Daoy (cell line): ENCODE results near the gene CNPY1. TPM values are rescaled to one million over a fixed set of nuclear protein-coding genes. Genes with fewer than 3 reads are reported as not detected.

ENCODE experiments used
- DNase-seq: peaks from one replicate; pipeline ENCODE4 v3.0.0-alpha.2; 2015; ENCODE audit warnings: low read depth
- total RNA-seq: library from RNA; depleted of rRNA; stranded (reverse); fragments of >200 nt; shearing (Covaris generic); gene quantifications from 2 replicates; pipeline ENCODE4 v1.2.3, GENCODE V29; 2014; rRNA removed

Gene CNPY1
- total RNA-seq, 1 experiment from 2014 or later = 2.7 TPM

GRCh38 chr7:155455776-155456737 is 90.3 kb downstream of the CNPY1 start:
- no peak for DNase-seq

DNA sequence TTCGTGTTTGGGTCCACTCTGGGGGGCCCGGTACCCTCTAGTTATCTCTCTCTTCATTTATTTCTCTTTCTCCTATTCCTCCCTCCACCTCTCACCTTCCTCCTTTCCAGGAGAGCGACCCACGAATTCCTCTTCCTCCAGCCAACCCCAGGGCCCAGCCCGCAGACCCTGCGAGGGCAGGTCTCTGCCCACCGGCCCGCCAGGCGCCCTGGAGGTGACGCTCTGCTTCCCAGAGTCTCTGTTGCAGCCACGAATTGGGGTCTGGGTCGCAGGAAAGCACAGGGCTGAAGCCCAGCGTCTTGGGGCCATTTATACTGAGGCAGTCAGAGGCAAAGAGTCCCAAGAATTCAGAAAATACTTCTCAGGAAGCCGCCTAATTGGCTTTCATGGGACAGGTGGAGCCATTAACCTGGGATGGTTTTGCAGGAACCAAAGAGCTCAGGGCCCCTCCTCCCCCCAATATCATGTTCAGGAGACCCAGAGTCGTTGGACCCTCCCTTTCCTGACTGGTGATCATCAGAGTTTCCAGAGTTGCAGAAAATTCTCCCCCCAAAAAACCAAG is 91.1 kb downstream of the CNPY1 start:
- no peak for DNase-seq

DNA sequence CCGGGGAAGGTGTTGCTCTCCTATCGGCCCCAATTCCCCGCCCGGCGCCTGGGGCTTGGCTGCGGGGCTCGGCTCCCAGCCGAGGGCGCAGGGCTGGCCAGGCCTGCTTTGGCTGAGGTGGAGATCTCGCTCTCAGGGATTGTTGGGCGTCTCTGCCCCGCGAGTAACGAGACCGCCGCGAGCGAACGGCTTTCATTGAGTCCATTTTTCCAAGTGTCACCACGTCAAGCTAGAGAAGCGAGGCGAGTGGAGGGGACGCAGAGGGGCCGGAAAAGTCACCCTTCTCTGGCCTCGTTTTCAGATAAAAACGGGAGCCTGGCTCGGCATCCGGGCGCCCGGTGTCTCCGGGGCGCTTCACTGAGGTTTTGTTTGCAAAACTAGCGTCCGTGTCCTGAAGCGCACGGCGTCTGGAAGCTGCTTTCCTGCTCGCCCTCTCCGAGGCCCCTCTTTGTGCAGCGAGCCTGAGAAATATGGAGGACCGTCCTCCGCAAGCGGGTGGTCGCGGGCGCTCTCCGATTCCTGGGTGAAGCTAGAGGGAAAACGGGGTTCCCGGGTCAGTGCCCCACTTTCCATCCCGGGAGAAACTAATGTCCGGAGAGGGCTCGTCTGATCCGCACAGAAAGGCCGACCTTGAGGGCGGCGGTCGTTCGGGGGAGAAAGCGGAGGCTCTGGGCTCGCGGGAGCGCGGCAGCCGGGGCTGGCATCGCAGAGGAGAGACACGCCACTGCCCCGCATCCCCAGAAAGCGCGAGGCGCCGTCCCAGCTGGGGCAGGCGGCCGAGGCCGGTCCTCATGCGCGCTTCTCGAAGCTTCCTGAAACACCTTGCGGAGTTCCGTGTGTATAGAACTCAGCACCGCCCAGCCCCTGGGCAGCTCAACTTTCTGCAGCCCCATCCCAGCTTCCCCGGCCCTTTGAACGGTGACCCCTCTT is 91.9 kb downstream of the CNPY1 start:
- peak; percentile 63 for DNase-seq

DNA sequence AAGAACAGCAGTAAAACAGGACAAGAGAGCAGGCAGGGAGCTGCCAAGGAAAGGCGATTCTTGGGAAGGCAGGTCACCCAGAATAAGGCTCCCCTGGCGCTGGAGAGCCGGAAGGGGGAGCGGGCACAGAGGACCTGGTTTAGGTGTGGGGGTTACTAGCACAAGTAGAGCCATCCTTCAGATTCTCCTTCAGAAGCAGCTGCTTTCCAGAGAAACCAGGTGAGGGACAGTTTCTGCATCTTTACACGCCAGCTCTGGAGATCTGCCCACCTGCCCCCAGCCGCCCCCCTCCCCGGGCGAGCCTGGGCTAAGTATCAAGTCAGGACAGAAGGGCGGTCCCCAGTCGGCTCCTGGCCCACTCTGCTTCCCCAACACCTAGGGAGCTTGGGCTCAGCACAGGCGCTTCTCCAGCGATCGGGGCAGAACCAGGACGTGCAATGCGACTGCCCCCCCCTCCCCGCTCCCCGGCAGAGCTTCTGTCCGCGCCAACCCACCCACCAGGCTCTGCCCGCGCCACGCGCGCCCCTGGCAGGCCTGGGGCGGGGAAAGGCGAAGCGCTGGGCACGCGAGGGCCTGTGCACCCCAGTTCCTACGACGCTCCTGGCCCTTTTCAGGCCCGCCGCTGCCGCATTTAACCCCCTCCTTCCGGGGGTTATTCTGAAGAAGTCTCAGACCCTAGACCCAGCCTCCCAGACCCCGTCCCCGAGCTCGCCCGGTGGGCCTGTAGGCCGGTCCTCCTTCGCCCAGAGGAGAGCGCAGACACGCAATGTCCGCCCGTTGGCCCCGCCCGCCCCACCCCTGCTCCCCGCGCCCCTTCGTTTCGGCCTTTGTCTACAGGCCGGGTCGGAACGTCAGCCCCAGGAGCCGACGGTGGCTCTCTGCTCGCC is 92.8 kb downstream of the CNPY1 start:
- no peak for DNase-seq

DNA sequence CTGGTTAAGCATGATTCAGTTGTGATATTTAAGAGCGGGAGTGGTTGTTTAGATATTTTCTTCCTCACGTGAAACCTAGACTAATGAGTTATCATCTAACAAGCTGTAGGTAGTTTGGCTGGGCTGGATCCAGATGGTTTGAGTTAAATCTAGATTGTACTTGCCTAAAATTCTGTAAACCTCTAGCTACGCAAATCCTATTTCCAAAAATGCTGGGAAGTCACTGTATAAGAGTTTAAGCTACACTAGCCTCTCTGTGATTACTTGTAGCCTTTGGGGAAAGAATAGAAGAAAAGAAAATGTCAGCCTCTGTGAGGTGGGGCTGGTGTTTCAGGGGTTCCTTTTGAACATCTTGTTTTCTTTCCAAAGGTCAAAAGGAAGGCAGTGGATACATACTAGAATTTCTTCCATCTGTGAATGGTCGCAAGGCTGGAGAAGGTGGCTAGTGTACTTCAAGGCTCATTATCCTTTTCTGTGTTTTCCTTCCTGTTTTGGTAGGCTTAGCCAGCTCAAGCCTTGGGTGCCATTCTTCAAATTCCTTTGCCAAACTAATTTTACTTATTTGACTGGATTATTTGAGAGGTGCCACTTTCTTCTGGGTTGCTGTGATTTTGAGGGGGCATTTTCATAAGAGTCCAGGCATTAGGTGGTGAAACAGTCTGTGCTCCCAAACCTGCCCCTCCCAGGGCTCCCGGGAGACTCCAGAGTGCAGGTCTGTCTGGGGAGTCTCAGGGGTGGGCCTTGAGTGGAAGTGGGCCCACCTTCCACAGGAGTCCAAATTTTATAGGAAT is 93.7 kb downstream of the CNPY1 start:
- DNase-seq = no peak

DNA sequence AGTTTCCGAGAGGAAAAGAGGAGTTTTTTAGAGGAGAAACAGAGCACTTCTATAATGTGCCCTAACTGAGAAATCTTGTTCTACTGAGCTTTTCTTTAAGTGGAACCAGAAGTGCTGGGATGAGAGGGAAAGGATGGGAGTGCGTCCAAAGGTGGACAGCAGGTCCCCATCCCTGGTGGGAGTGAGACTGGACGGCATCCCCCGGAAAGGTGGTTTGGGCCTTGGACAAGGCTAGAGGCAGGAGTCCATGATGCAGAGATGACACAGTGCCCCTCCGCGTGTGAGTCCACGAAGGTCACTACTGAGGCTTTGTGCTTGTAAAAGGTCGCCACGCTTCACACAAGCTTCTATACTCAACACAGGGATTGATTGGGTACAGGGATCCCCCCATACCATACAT is 94.5 kb downstream of the CNPY1 start:
- DNase-seq = no peak

Other genes with a start within 250 kb of the CNPY1 start
- 76.9 and 83.7 TPM in 2 replicates for gene INSIG1, start 248.7 kb downstream of the CNPY1 start, total RNA-seq
- 1.4 and 3.5 TPM in 2 replicates for gene EN2, start 88.4 kb downstream of the CNPY1 start, total RNA-seq
- 19.4 and 28.6 TPM in 2 replicates for gene RBM33, start 98.1 kb upstream of the CNPY1 start, total RNA-seq